HepG2 (cell line): ENCODE results near the gene CNKSR3. TPM values are rescaled to one million over a fixed set of nuclear protein-coding genes. Genes with fewer than 3 reads are reported as not detected.

Source experiments
- ATAC-seq: fragments of 200-7000 bp; cut with Tn5 transposase; 3 replicates; pipeline ENCODE4 v1.9.1; 2020; ENCODE audit warnings: mild to moderate bottlenecking, moderate library complexity
- BruUV-seq: library from RNA; stranded (reverse); fragments of 400-500 nt; replicated peaks from 2 replicates; lab custom pipeline; 2021; lab: Mats Ljungman, UMichigan
- CTCF ChIA-PET: fragments of 300-600 bp; formaldehyde crosslinking; extraction: SDS; loops from one replicate; lab custom pipeline; 2021; ENCODE audit warnings: low total read pairs, inconsistent platforms, low intra/inter-chr PET ratio; lab: Yijun Ruan, JAX
- POLR2A ChIA-PET: fragments of 350-600 bp; sonication (Branson Sonifier 250); formaldehyde crosslinking; loops from one replicate; lab custom pipeline; 2020; ENCODE audit warnings: antibody characterized with exemption, inconsistent platforms; lab: Yijun Ruan, JAX
- DNase-seq: peaks from one replicate; pipeline ENCODE4 v3.0.0-alpha.2; 2015; ENCODE audit warnings: low spot score
- FAIRE-seq: peaks from 3 replicates; lab custom pipeline; 2011; peaks lifted over from hg19 to GRCh38; lab: Jason Lieb, UNC
- H2AFZ ChIP-seq: one replicate; pipeline ENCODE4 v1.6.1; 2011; ENCODE audit warnings: low read length, inconsistent platforms
- H3K27ac ChIP-seq: fragments of 300-600 bp; 3 replicates; pipeline ENCODE4 v1.8.0; 2011; ENCODE audit warnings: mixed run types, mild to moderate bottlenecking, mixed read lengths, low read length, inconsistent platforms; ENCODE audit not compliant: insufficient read depth; ENCODE audit errors: extremely low read length
- H3K27me3 ChIP-seq, 2 experiments: fragments of 200-600 bp in 1 of 2; 2 replicates in 1 of 2; 3 replicates in 1 of 2; pipeline versions ENCODE4 v1.6.0 to v1.8.0; 2011; ENCODE audit warnings: low read length in 2 of 2, mild to moderate bottlenecking in 2 of 2, moderate library complexity in 2 of 2, inconsistent platforms in 1 of 2; ENCODE audit not compliant: insufficient read depth in 2 of 2, control insufficient read depth in 1 of 2
- H3K36me3 ChIP-seq, 2 experiments: fragments of 200-600 bp in 1 of 2; replicated peaks in 1 of 2; 2 replicates in 1 of 2; 3 replicates in 1 of 2; pipeline versions ENCODE4 v1.5.1 to v1.8.0; 2011; ENCODE audit warnings: low read length in 2 of 2, inconsistent platforms in 1 of 2; ENCODE audit not compliant: insufficient read depth in 2 of 2, control insufficient read depth in 1 of 2
- H3K4me1 ChIP-seq: 2 replicates; pipeline ENCODE4 v1.5.1; 2012; ENCODE audit warnings: low read length, inconsistent platforms; ENCODE audit not compliant: insufficient read depth
- H3K4me2 ChIP-seq: 2 replicates; pipeline ENCODE4 v1.6.0; 2011; ENCODE audit warnings: low read depth, low read length, inconsistent platforms
- H3K4me3 ChIP-seq, 3 experiments: fragments of 200-600 bp in 1 of 3; sonication (generic), shearing (Covaris generic) in 1 of 3; replicated peaks in 1 of 3; 2 replicates each; pipeline ENCODE4 v1.5.1; 2011 to 2016; ENCODE audit warnings: low read length in 3 of 3, inconsistent platforms in 2 of 3, low read depth in 2 of 3, mild to moderate bottlenecking in 2 of 3, control low read depth in 1 of 3, mixed read lengths in 1 of 3; ENCODE audit not compliant: insufficient read depth in 1 of 3
- H3K79me2 ChIP-seq: one replicate; pipeline ENCODE4 v1.6.1; 2011; ENCODE audit warnings: low read length, inconsistent platforms; ENCODE audit not compliant: insufficient read depth
- H3K9ac ChIP-seq: 2 replicates; pipeline ENCODE4 v1.6.0; 2011; ENCODE audit warnings: mild to moderate bottlenecking, low read depth, low read length, inconsistent platforms; ENCODE audit not compliant: insufficient read depth
- H3K9me3 ChIP-seq: 2 replicates; pipeline ENCODE4 v1.5.1; 2012; ENCODE audit warnings: mild to moderate bottlenecking, low read length
- H4K20me1 ChIP-seq: 2 replicates; pipeline ENCODE4 v1.6.0; 2011; ENCODE audit warnings: inconsistent platforms, mild to moderate bottlenecking, low read length, moderate library complexity; ENCODE audit not compliant: insufficient read depth
- AHR ChIP-seq: IDR thresholded peaks from 2 replicates; pipeline ENCODE4 v1.6.1; 2018; ENCODE audit warnings: missing genetic modification reagents, missing compliant biosample characterization
- EEA1 ChIP-seq: sonication (generic); formaldehyde crosslinking; IDR thresholded peaks from 2 replicates; pipeline ENCODE4 v1.5.1; 2020; ENCODE audit warnings: mild to moderate bottlenecking, missing genetic modification reagents, borderline replicate concordance
- GABPB1 ChIP-seq: IDR thresholded peaks from 2 replicates; pipeline ENCODE4 v1.6.1; 2016; ENCODE audit warnings: mild to moderate bottlenecking, missing genetic modification reagents, moderate library complexity, missing compliant biosample characterization
- GFI1 ChIP-seq: sonication (generic); formaldehyde crosslinking; IDR thresholded peaks from 2 replicates; pipeline ENCODE4 v1.5.0; 2020; ENCODE audit warnings: missing genetic modification reagents, mild to moderate bottlenecking, borderline replicate concordance
- GZF1 ChIP-seq: sonication (generic); formaldehyde crosslinking; IDR thresholded peaks from 2 replicates; pipeline ENCODE4 v1.5.1; 2020; ENCODE audit warnings: mild to moderate bottlenecking, missing genetic modification reagents
- HOXA5 ChIP-seq: sonication (generic); formaldehyde crosslinking; IDR thresholded peaks from 2 replicates; pipeline ENCODE4 v1.4.0; 2020; ENCODE audit warnings: missing genetic modification reagents
- RAD51 ChIP-seq: fragments of 450-650 bp; IDR thresholded peaks from 2 replicates; pipeline ENCODE4 v1.6.1; 2016; ENCODE audit warnings: borderline replicate concordance
- RNF2 ChIP-seq: fragments of 450-650 bp; conservative IDR thresholded peaks from 2 replicates; pipeline ENCODE4 v1.6.1; 2016; ENCODE audit warnings: low read depth
- TBX3 ChIP-seq: fragments of 450-650 bp; IDR thresholded peaks from 2 replicates; pipeline ENCODE4 v1.6.1; 2017; ENCODE audit warnings: antibody characterized with exemption, mild to moderate bottlenecking, inconsistent platforms, borderline replicate concordance
- ZMYM3 ChIP-seq: sonication (generic); formaldehyde crosslinking; IDR thresholded peaks from 2 replicates; pipeline ENCODE4 v1.5.1; 2020; ENCODE audit warnings: mild to moderate bottlenecking, missing genetic modification reagents
- ZNF225 ChIP-seq: sonication (generic); formaldehyde crosslinking; IDR thresholded peaks from 2 replicates; pipeline ENCODE4 v1.4.0; 2020; ENCODE audit warnings: mild to moderate bottlenecking, missing genetic modification reagents
- ZNF382 ChIP-seq: sonication (generic); formaldehyde crosslinking; IDR thresholded peaks from 2 replicates; pipeline ENCODE4 v1.5.0; 2020; ENCODE audit warnings: missing genetic modification reagents, mild to moderate bottlenecking, borderline replicate concordance
- ZNF563 ChIP-seq: sonication (generic); formaldehyde crosslinking; IDR thresholded peaks from 2 replicates; pipeline ENCODE4 v1.8.0; 2022; ENCODE audit warnings: mild to moderate bottlenecking, moderate library complexity, missing genetic modification reagents
- ZNF713 ChIP-seq: sonication (generic); formaldehyde crosslinking; IDR thresholded peaks from 2 replicates; pipeline ENCODE4 v1.4.0; 2020; ENCODE audit warnings: mild to moderate bottlenecking, missing genetic modification reagents
- WGBS: methylation state at CpG from one replicate; pipeline ENCODE4 v1.1.6; 2017; ENCODE audit warnings: low lambda C conversion rate; 5-methylcytosine and 5-hydroxymethylcytosine counted together
- in situ Hi-C: cut with HindIII; loops from 2 replicates; pipeline ENCODE4 v1.10.0; 2017; ENCODE audit warnings: low pct_unique_long_range_greater_than_20kb; ENCODE audit not compliant: extremely low pct_ligation_motif_present
- intact Hi-C: fragments of 100-400 bp; cut with micrococcal nuclease; formaldehyde crosslinking; loops from one replicate; pipeline ENCODE4 v1.10.0; 2022; ENCODE audit not compliant: unreplicated experiment
- polyA plus RNA-seq, 8 experiments: library from polyadenylated mRNA; depleted of rRNA in 3 of 8; stranded (reverse) in 7 of 8; unstranded in 1 of 8; fragments of >200 nt; fragmentation: Illumina TruSeq in 4 of 8; extraction: Trizol in 4 of 8; gene quantifications; 2 replicates each; pipeline versions ENCODE4 v1.2.1 to v1.2.3, GENCODE V29; 2011 to 2016; ENCODE audit warnings: low read depth in 4 of 8, missing spikeins in 1 of 8, mixed read lengths in 1 of 8; ENCODE audit not compliant: insufficient read depth in 1 of 8
- total RNA-seq, 5 experiments: library from RNA; depleted of rRNA; stranded (reverse); fragments of >200 nt; fragmentation: Illumina TruSeq; extraction: Trizol; gene quantifications; 2 replicates each; pipeline ENCODE4 v1.2.3, GENCODE V29; 2016; ENCODE audit warnings: low read depth in 1 of 5
- TF ChIP-seq, protein P1 (sequence below): sonication (generic); formaldehyde crosslinking; IDR thresholded peaks from 2 replicates; pipeline ENCODE4 v1.9.0; 2021; ENCODE audit warnings: missing genetic modification reagents, borderline replicate concordance
- TF ChIP-seq, protein P2 (sequence below): IDR thresholded peaks from 2 replicates; pipeline ENCODE4 v1.6.1; 2016; ENCODE audit warnings: low read depth

CNKSR3 gene
- total and polyA plus RNA-seq, 2 of the 13 experiments (the other 11 are each of a cell fraction or from before 2014, with no cell fraction given): 9.2 to 38.6 TPM

DNA sequence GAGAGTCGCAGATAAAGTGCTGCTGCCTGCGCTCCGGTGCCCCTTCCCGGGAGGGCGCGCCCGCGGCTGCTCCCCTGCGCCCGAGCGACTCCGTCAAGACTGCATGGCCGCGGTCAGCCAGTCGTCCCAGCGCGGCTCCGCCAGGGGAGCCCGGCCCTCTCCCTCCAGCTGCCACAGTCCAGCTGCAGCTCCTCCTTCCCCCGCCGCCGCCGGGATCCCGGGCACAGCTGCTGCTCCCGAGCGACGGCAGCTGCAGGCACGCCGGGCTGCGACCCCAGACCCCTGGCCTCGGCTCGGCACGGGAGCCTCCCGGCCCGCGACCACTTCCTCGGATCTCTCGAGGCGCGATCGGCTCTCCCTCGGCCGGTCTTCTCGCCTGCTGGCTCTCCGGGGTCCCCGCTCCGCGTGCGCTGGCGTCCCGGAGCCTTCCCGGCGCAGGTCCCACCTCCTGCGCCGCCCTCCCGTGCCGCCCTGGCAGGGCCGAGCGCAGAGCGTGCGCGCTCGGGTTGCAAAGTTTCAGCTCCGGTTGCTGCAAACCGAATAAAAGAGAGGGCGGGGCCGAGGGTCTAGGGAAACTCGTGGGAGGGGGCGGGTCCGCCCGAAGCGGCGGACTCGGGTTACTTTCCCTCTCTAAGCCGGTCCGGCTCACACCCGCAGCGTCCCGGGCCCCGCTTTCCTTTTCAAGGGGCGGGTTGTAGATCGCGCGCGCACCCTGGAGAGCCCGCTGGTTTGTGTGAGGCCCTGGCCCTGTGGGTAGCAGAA, at the start of gene CNKSR3 (continued):
- TF ChIP-seq GFI1 (CRISPR knock-in tag) (peak; percentile 43; the same call in 1 of the 2 replicates), AHR (CRISPR knock-in tag) (0 out of 2 replicates have a peak, but pooled peaks have one; percentile 74), HOXA5 (CRISPR knock-in tag) (peak; percentile 83), ZNF382 (no peak), TBX3 (no peak)
- TF ChIP-seq, protein P1, sequence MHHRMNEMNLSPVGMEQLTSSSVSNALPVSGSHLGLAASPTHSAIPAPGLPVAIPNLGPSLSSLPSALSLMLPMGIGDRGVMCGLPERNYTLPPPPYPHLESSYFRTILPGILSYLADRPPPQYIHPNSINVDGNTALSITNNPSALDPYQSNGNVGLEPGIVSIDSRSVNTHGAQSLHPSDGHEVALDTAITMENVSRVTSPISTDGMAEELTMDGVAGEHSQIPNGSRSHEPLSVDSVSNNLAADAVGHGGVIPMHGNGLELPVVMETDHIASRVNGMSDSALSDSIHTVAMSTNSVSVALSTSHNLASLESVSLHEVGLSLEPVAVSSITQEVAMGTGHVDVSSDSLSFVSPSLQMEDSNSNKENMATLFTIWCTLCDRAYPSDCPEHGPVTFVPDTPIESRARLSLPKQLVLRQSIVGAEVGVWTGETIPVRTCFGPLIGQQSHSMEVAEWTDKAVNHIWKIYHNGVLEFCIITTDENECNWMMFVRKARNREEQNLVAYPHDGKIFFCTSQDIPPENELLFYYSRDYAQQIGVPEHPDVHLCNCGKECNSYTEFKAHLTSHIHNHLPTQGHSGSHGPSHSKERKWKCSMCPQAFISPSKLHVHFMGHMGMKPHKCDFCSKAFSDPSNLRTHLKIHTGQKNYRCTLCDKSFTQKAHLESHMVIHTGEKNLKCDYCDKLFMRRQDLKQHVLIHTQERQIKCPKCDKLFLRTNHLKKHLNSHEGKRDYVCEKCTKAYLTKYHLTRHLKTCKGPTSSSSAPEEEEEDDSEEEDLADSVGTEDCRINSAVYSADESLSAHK: 0 out of 2 replicates have a peak, but pooled peaks have one; percentile 74

DNA sequence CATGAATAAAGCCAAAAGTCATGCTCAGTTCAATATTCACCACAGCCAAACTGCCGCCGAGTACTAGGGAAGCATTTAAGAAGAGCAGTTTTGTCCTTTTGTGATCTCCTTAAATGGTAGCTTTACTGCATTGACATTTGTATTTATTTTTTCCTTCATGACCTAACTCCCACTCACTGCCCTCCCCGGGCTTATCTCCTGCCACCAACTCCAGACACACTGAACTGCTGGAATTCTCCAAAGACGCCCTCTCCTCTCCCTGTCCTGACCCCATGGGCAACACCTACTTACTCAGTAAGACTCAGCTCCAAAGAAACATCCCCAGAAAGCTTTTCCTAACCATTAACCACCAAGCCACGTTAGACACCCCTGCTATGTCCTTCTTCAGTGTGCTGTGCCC, 48.5 kb upstream of the CNKSR3 start:
- POLR2A ChIA-PET: no interaction called here
- Histone ChIP-seq H3K4me3 (no peak overlapping the region), H3K4me2 (no peak overlapping the region), H2AFZ (no peak overlapping the region), H3K27ac (no peak overlapping the region), H3K9ac (no peak overlapping the region), H3K9me3 (no peaks in the 10 kb centered on the region), H3K79me2 (no peaks in the 10 kb centered on the region), H3K4me1 (peaks cover 9% of the 10 kb centered on the region; the same call in 1 of the 2 replicates), H3K36me3 (no peaks in the 10 kb centered on the region), H4K20me1 (no peaks in the 10 kb centered on the region), H3K27me3 (peaks cover 3 to 14% of the 10 kb centered on the region in 2 experiments; a peak in 3 of 5 replicates)
- FAIRE-seq (no peak), ATAC-seq (no peak), DNase-seq (no peak)
- TF ChIP-seq ZMYM3 (CRISPR knock-in tag) (no peak), GZF1 (CRISPR knock-in tag) (no peak), ZNF225 (CRISPR knock-in tag) (no peak), RNF2 (no peak), GABPB1 (no peak), EEA1 (CRISPR knock-in tag) (no peak), ZNF563 (no peak), RAD51 (no peak), ZNF713 (CRISPR knock-in tag) (no peak)
- TF ChIP-seq, protein P2, sequence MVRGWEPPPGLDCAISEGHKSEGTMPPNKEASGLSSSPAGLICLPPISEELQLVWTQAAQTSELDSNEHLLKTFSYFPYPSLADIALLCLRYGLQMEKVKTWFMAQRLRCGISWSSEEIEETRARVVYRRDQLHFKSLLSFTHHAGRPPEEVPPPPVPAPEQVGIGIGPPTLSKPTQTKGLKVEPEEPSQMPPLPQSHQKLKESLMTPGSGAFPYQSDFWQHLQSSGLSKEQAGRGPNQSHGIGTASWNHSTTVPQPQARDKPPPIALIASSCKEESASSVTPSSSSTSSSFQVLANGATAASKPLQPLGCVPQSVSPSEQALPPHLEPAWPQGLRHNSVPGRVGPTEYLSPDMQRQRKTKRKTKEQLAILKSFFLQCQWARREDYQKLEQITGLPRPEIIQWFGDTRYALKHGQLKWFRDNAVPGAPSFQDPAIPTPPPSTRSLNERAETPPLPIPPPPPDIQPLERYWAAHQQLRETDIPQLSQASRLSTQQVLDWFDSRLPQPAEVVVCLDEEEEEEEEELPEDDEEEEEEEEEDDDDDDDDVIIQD: no peak
- CTCF ChIA-PET: no interaction called here
- in situ Hi-C loops (no loop called here), intact Hi-C loops (no loop called here)
- 35% methylated on average over 5 of the region's 5 CpGs for WGBS
- no TSS peak for BruUV-seq
